Left lung (tissue), 10 donors: ENCODE measurements around the gene FAM171A1. TPM values are rescaled to one million over a fixed set of nuclear protein-coding genes. Genes with fewer than 3 reads are reported as not detected.
"Not testable (repeated sequence)": the region's sequence is repeated elsewhere in the genome, so short reads cannot be mapped to it uniquely, and the experiment has no call there.

Experiments
- ATAC-seq: fragments of 200-7000 bp; cut with Tn5 transposase; one replicate; pipeline ENCODE4 v1.9.1; 2020; ENCODE audit warnings: moderate library complexity
- DNase-seq, 4 donors: peaks; one replicate each; pipeline ENCODE4 v3.0.0-alpha.2; 2013 to 2020
- H3K27ac ChIP-seq, 2 donors: fragments of 200-600 bp; sonication (generic) in 1 of 2; one replicate each; pipeline versions ENCODE4 v1.5.0 to v1.8.0; 2020 to 2021
- H3K27me3 ChIP-seq, 2 donors: fragments of 200-600 bp; sonication (generic) in 1 of 2; one replicate each; pipeline versions ENCODE4 v1.5.0 to v1.8.0; 2020 to 2021
- H3K36me3 ChIP-seq, 2 donors: fragments of 200-600 bp; sonication (generic) in 1 of 2; one replicate each; pipeline versions ENCODE4 v1.5.0 to v1.8.0; 2020 to 2021
- H3K4me1 ChIP-seq, 2 donors: fragments of 200-600 bp; one replicate each; pipeline ENCODE4 v1.8.0; 2021
- H3K4me3 ChIP-seq, 2 donors: fragments of 200-600 bp; sonication (generic) in 1 of 2; one replicate each; pipeline versions ENCODE4 v1.5.0 to v1.8.0; 2020 to 2021; ENCODE audit warnings: mild to moderate bottlenecking in 1 of 2
- H3K9me3 ChIP-seq, 2 donors: fragments of 200-600 bp; sonication (generic) in 1 of 2; one replicate each; pipeline versions ENCODE4 v1.5.0 to v1.8.0; 2020 to 2021
- CTCF ChIP-seq, 2 donors: fragments of 200-600 bp; sonication (generic) in 1 of 2; IDR thresholded peaks; one replicate each; pipeline versions ENCODE4 v1.5.0 to v1.8.0; 2021; ENCODE audit warnings: antibody characterized with exemption in 2 of 2
- intact Hi-C, 2 donors: fragments of 100-400 bp; cut with DNase I; formaldehyde crosslinking; loops; one replicate each; pipeline versions ENCODE4 v1.11.2 to v1.14.2; 2022
- polyA plus RNA-seq, 6 donors: library from polyadenylated mRNA; unstranded; fragments of 120-200 nt; gene quantifications; one replicate each; pipeline ENCODE4 v1.2.1, GENCODE V29; 2013; ENCODE audit not compliant: insufficient read length in 6 of 6
- total RNA-seq, 2 donors: library from RNA; stranded (reverse); fragmentation: NEBNext Ultra II Directional; extraction: Animal tissue kit (Norgen Biotek cat#: 25700); gene quantifications; one replicate each; pipeline ENCODE4 v1.2.1, GENCODE V29; 2021
- donor health status: DM: no; HTN: yes; CAD: no.
- donor health status: DM: no; HTN: no; CAD: no.

FAM171A1 gene
- total and polyA plus RNA-seq, 8 donors: 13.2 to 77.7 (median 65.1) TPM

DNA sequence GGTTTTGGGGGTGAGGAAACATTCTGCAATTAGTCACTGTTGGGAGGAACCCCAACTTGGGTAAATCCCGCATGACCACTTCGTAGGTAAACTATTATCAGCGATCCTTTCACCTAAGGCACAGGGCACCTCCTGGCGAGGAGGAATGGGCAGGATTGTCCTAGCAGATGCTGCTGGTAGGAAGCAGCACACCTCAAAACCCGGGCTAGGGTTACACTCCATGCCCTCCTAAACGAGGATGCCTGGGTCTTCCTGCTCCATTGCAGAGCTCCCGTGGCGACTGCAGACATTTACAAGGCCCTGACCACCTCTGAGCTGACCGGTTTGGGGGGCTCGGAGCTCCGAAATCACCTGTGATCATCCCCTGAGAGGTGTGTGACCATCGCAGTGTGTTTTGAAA, 92.3 kb downstream of the FAM171A1 start:
- TF ChIP-seq CTCF (IDR thresholded peaks at IDR 0.05): no peak
- ATAC-seq (no peak), DNase-seq (no peak)
- Histone ChIP-seq H3K27ac (no peak overlapping the region), H3K36me3 (no peaks in the 10 kb centered on the region), H3K9me3 (no peaks in the 10 kb centered on the region), H3K27me3 (no peaks in the 10 kb centered on the region), H3K4me1 (no peaks in the 10 kb centered on the region), H3K4me3 (no peak overlapping the region)
- intact Hi-C loops: no loop called here

- H3K27me3 ChIP-seq, intact Hi-C loops, ATAC-seq, DNase-seq, H3K9me3 ChIP-seq, H3K27ac ChIP-seq, H3K36me3 ChIP-seq, H3K4me1 ChIP-seq, H3K4me3 ChIP-seq: not testable (repeated sequence)
Observed at GRCh38 chr10:15276039-15276438, 95.0 kb downstream of the FAM171A1 start.

DNA sequence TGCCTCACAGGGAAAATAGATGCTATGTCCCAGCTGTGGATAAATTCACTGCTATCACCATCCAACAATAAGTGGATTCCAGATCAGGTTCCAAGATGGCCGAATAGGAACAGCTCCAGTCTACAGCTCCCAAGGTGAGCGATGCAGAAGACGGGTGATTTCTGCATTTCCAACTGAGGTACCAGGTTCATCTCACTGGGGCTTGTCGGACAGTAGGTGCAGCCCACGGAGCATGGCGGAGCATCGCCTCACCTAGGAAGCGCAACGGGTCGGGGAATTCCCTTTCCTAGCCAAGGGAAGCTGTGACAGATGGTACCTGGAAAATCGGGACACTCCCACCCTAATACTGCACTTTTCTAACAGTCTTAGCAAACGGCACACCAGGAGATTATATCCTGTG, 101.3 kb downstream of the FAM171A1 start:
- H3K27me3 ChIP-seq, DNase-seq, H3K4me1 ChIP-seq, H3K4me3 ChIP-seq, H3K9me3 ChIP-seq, H3K27ac ChIP-seq, ATAC-seq, H3K36me3 ChIP-seq, intact Hi-C loops: not testable (repeated sequence)

- no peak for TF ChIP-seq CTCF (IDR thresholded peaks at IDR 0.05)
- Histone ChIP-seq H3K9me3 (no peaks in the 10 kb centered on the region), H3K4me1 (no peaks in the 10 kb centered on the region), H3K27me3 (no peaks in the 10 kb centered on the region), H3K36me3 (no peaks in the 10 kb centered on the region), H3K27ac (no peak overlapping the region), H3K4me3 (no peak overlapping the region)
- DNase-seq (no peak), ATAC-seq (no peak)
- intact Hi-C loops: no loop called here
Observed at GRCh38 chr10:15267496-15267895, 103.6 kb downstream of the FAM171A1 start.

DNA sequence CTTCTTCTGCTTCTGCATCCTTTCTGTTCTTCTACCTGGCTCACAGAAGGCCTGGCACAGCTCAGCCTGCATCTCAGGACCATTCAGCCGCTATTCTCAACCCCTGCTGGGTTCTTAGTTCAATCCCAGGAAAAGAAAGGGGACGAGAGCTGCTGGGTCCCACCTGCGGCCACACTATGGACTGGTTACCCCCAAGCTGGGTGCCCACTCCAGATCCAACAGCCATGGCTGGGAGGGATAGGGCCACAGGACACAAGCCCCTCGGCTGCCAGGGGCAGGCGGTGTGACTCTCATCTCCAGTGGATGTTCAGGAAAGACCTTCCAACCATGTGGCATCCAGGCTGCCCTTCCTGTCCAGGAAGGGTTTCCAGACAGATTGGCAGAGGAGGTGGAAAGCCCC, 105.0 kb downstream of the FAM171A1 start:
- Histone ChIP-seq H3K9me3 (no peaks in the 10 kb centered on the region), H3K27ac (no peak overlapping the region), H3K4me1 (no peaks in the 10 kb centered on the region), H3K4me3 (no peak overlapping the region), H3K36me3 (no peaks in the 10 kb centered on the region), H3K27me3 (no peaks in the 10 kb centered on the region)
- ATAC-seq: no peak
- TF ChIP-seq CTCF (IDR thresholded peaks at IDR 0.05): no peak
- DNase-seq: no peak
- intact Hi-C loops: no loop called here

DNA sequence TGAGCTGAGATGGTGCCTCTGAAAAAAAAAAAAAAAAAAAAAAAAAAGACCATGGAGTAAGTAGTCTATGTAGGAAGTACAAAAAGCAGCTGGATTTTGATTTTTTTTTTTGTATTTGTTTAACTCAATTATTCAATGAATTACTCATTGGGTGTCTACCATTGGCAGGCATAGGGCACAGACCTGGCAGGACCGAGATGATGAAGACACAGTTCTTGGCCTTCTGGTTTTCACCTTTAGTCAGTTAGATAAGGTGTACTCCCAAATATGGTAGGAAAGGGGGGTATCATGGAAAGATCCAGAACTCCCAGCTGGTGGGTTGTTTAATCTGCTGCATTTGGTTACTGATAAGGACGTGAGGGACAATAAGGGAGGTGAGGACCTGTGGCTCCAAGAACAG, 105.5 kb downstream of the FAM171A1 start:
- Histone ChIP-seq H3K4me1 (no peaks in the 10 kb centered on the region), H3K36me3 (no peaks in the 10 kb centered on the region), H3K27ac (no peak overlapping the region), H3K4me3 (no peak overlapping the region), H3K27me3 (no peaks in the 10 kb centered on the region), H3K9me3 (no peaks in the 10 kb centered on the region)
- intact Hi-C loops: no loop called here
- DNase-seq (no peak), ATAC-seq (no peak)
- TF ChIP-seq CTCF (IDR thresholded peaks at IDR 0.05): no peak
